Measurements from ENCODE around the gene SPATA2L. TPM values are rescaled to one million over a fixed set of nuclear protein-coding genes. Genes with fewer than 3 reads are reported as not detected.

Gene SPATA2L
- total and polyA plus RNA-seq, 8 donors = 9.7 to 41.4 (median 12.8) TPM; not detected in 1

- Histone ChIP-seq H3K36me3 (peaks cover 34 to 91% (median 88%) of the 10 kb centered on the region in 4 donors), H3K27me3 (no peaks in the 10 kb centered on the region)
Observed at GRCh38 chr16:89693931-89694783, 7.3 kb downstream of the SPATA2L start.

GRCh38 chr16:89693289-89693731 is 8.2 kb downstream of the SPATA2L start:
- DNase-seq = no peak
- Histone ChIP-seq H3K9me3 (no peaks in the 10 kb centered on the region), H3K27me3 (no peaks in the 10 kb centered on the region), H3K4me3 (no peak overlapping the region), H3K4me1 (peaks cover 0 to 35% (median 18%) of the 10 kb centered on the region in 4 donors), H3K36me3 (peaks cover 34 to 94% (median 90%) of the 10 kb centered on the region in 4 donors), H3K27ac (no peak overlapping the region)
- TF ChIP-seq CTCF (IDR thresholded peaks at IDR 0.05) = no peak
- TF ChIP-seq EP300 (IDR thresholded peaks at IDR 0.05) = no peak
- no peak for TF ChIP-seq POLR2A (IDR thresholded peaks at IDR 0.05)
- TF ChIP-seq POLR2AphosphoS5 (IDR thresholded peaks at IDR 0.05) = no peak
- intact Hi-C loops (cut with DNase I; ENCODE audit: low total_unique reads) = no loop called here
- 82 to 95% (median 93%) methylated on average over 4 to 11 of the region's 11 CpGs for WGBS, 5 donors

More at GRCh38 chr16:89693931-89694783, 7.3 kb downstream of the SPATA2L start:
- Histone ChIP-seq H3K9me3 (no peaks in the 10 kb centered on the region), H3K4me3 (no peak overlapping the region), H3K4me1 (peaks cover 0 to 27% (median 11%) of the 10 kb centered on the region in 4 donors), H3K27ac (no peak overlapping the region)
- WGBS, 5 donors = 87 to 92% (median 89%) methylated on average over 23 to 32 of the region's 32 CpGs
- intact Hi-C loops (cut with DNase I; ENCODE audit: low total_unique reads) = no loop called here
- DNase-seq = no peak
- TF ChIP-seq POLR2A (IDR thresholded peaks at IDR 0.05) (no peak), CTCF (IDR thresholded peaks at IDR 0.05) (no peak), POLR2AphosphoS5 (IDR thresholded peaks at IDR 0.05) (no peak)

- 84 to 94% (median 92%) methylated on average over 9 to 13 of the region's 13 CpGs for WGBS, 5 donors
- no peaks in the 10 kb centered on the region for H3K27me3 ChIP-seq
- H3K36me3 ChIP-seq = peaks cover 34 to 83% (median 80%) of the 10 kb centered on the region in 4 donors
- no peak for DNase-seq
- H3K9me3 ChIP-seq = no peaks in the 10 kb centered on the region
- H3K4me3 ChIP-seq = no peak overlapping the region
- intact Hi-C loops (cut with DNase I; ENCODE audit: low total_unique reads) = no loop called here
- TF ChIP-seq CTCF (IDR thresholded peaks at IDR 0.05) (no peak), POLR2A (IDR thresholded peaks at IDR 0.05) (no peak), POLR2AphosphoS5 (IDR thresholded peaks at IDR 0.05) (no peak), EP300 (IDR thresholded peaks at IDR 0.05) (no peak)
- no peak overlapping the region for H3K27ac ChIP-seq
- H3K4me1 ChIP-seq = peaks cover 12 to 43% (median 25%) of the 10 kb centered on the region in 4 donors
Observed at GRCh38 chr16:89691986-89692569, 9.4 kb downstream of the SPATA2L start.

GRCh38 chr16:89691231-89691985 is 10.1 kb downstream of the SPATA2L start:
- H3K36me3 ChIP-seq = peaks cover 34 to 76% (median 74%) of the 10 kb centered on the region in 4 donors
- 91 to 96% (median 95%) methylated on average over 17 to 21 of the region's 21 CpGs for WGBS, 5 donors
- no peaks in the 10 kb centered on the region for H3K27me3 ChIP-seq
- peaks cover 12 to 38% (median 25%) of the 10 kb centered on the region in 4 donors for H3K4me1 ChIP-seq
- H3K9me3 ChIP-seq = no peaks in the 10 kb centered on the region
- no peak overlapping the region for H3K4me3 ChIP-seq
- intact Hi-C loops (cut with DNase I; ENCODE audit: low total_unique reads) = no loop called here
- no peak for DNase-seq
- no peak overlapping the region for H3K27ac ChIP-seq
- no peak for TF ChIP-seq CTCF (IDR thresholded peaks at IDR 0.05)
- TF ChIP-seq POLR2A (IDR thresholded peaks at IDR 0.05) = no peak
- no peak for TF ChIP-seq POLR2AphosphoS5 (IDR thresholded peaks at IDR 0.05)
- TF ChIP-seq EP300 (IDR thresholded peaks at IDR 0.05) = no peak

Data from stomach (tissue), 9 donors.